PC-9 (cell line): ENCODE results near the gene MFSD11. TPM values are rescaled to one million over a fixed set of nuclear protein-coding genes. Genes with fewer than 3 reads are reported as not detected.
"Not testable (repeated sequence)": the region's sequence is repeated elsewhere in the genome, so short reads cannot be mapped to it uniquely, and the experiment has no call there.

Source experiments
- BruUV-seq: library from RNA; stranded (reverse); fragments of 400-500 nt; replicated peaks from 2 replicates; lab custom pipeline; 2021; lab: Mats Ljungman, UMichigan
- CTCF ChIA-PET: fragments of 300-600 bp; sonication (Branson Sonifier 250); formaldehyde crosslinking; loops from one replicate; lab custom pipeline; 2022; ENCODE audit warnings: antibody characterized with exemption; lab: Charles Lee
- POLR2A ChIA-PET: fragments of 300-600 bp; sonication (Branson Sonifier 250); formaldehyde crosslinking; loops from one replicate; lab custom pipeline; 2022; ENCODE audit warnings: antibody characterized with exemption; ENCODE audit not compliant: unreplicated experiment; lab: Charles Lee
- DNase-seq, 2 experiments: peaks; one replicate each; pipeline versions ENCODE4 v3.0.0 to v3.0.0-alpha.2; 2015 to 2022; ENCODE audit warnings: mixed read lengths in 1 of 2
- H2AFZ ChIP-seq: fragments of 200-600 bp; sonication (generic); 2 replicates; pipeline ENCODE4 v1.8.1; 2017; ENCODE audit warnings: antibody characterized with exemption
- H3F3A ChIP-seq: fragments of 200-600 bp; sonication (generic); 2 replicates; pipeline ENCODE4 v1.8.1; 2017; ENCODE audit warnings: antibody characterized with exemption, mild to moderate bottlenecking, low read depth; ENCODE audit not compliant: insufficient read depth
- H3K27ac ChIP-seq: fragments of 200-600 bp; sonication (generic); 2 replicates; pipeline ENCODE4 v1.6.1; 2016; ENCODE audit warnings: mixed run types
- H3K27me3 ChIP-seq: fragments of 200-600 bp; sonication (generic); 2 replicates; pipeline ENCODE4 v1.6.1; 2016; ENCODE audit warnings: low read depth, mixed run types; ENCODE audit not compliant: insufficient read depth
- H3K36me3 ChIP-seq: fragments of 200-600 bp; sonication (generic); 2 replicates; pipeline ENCODE4 v1.6.1; 2016; ENCODE audit warnings: low read depth, mixed run types
- H3K4me1 ChIP-seq: fragments of 200-600 bp; sonication (generic); replicated peaks from 2 replicates; pipeline ENCODE4 v1.6.1; 2016; ENCODE audit warnings: mixed run types; ENCODE audit not compliant: insufficient read depth
- H3K4me2 ChIP-seq: fragments of 200-600 bp; sonication (generic); 2 replicates; pipeline ENCODE4 v1.6.1; 2017; ENCODE audit warnings: mixed run types
- H3K4me3 ChIP-seq: fragments of 200-600 bp; sonication (generic); 2 replicates; pipeline ENCODE4 v1.6.1; 2016; ENCODE audit warnings: mixed run types
- H3K79me2 ChIP-seq: fragments of 200-600 bp; sonication (generic); 2 replicates; pipeline ENCODE4 v1.6.1; 2017; ENCODE audit warnings: low read depth, mixed run types
- H3K9me2 ChIP-seq: fragments of 200-600 bp; sonication (generic); 2 replicates; pipeline ENCODE4 v1.8.1; 2017; ENCODE audit warnings: mild to moderate bottlenecking; ENCODE audit not compliant: insufficient read depth
- H3K9me3 ChIP-seq: fragments of 200-600 bp; sonication (generic); 2 replicates; pipeline ENCODE4 v1.8.1; 2016; ENCODE audit warnings: low read depth; ENCODE audit not compliant: insufficient read depth
- H4K20me1 ChIP-seq: fragments of 200-600 bp; sonication (generic); 2 replicates; pipeline ENCODE4 v1.8.1; 2017; ENCODE audit not compliant: insufficient read depth
- EZH2 ChIP-seq: fragments of 200-600 bp; sonication (generic); IDR thresholded peaks from 2 replicates; pipeline ENCODE4 v1.8.0; 2017; ENCODE audit warnings: antibody characterized with exemption, low read depth
- intact Hi-C: fragments of 100-400 bp; cut with micrococcal nuclease; formaldehyde crosslinking; loops from one replicate; pipeline ENCODE4 v1.10.0; 2022; ENCODE audit not compliant: unreplicated experiment
- total RNA-seq: library from RNA; stranded (reverse); gene quantifications from 2 replicates; pipeline ENCODE4 v1.2.3, GENCODE V29; 2021
- TF ChIP-seq, protein P1 (sequence below): fragments of 200-600 bp; sonication (generic); conservative IDR thresholded peaks from 2 replicates; pipeline ENCODE4 v1.6.1; 2017; ENCODE audit warnings: mixed run types, antibody characterized with exemption, mild to moderate bottlenecking, moderate library complexity

MFSD11 gene
- total RNA-seq, 1 experiment from 2014 or later, result 47.3 TPM

DNA sequence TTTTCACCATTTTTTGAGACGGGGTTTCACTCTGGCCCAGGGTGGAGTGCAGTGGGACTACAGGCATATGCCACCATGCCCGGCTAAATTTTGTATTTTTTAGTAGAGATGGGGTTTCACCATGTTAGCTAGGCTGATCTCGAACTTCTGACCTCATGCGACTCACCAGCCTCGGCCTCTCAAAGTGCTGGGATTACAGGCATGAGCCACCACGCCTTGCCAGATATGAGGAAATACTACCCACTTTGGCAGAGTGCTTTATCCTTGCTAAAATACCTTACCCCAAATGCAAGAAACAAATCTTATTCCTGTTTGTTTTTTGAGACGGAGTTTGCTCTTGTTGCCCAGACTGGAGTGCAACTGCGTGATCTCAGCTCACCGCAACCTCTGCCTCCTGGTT lies 67.4 kb downstream of the MFSD11 start:
- H2AFZ ChIP-seq, result no peak overlapping the region
- no peaks in the 10 kb centered on the region for H3K9me3 ChIP-seq
- CTCF ChIA-PET, result no interaction called here
- H3K79me2 ChIP-seq, result no peaks in the 10 kb centered on the region
- H3F3A ChIP-seq, result no peaks in the 10 kb centered on the region
- TF ChIP-seq, protein P1, sequence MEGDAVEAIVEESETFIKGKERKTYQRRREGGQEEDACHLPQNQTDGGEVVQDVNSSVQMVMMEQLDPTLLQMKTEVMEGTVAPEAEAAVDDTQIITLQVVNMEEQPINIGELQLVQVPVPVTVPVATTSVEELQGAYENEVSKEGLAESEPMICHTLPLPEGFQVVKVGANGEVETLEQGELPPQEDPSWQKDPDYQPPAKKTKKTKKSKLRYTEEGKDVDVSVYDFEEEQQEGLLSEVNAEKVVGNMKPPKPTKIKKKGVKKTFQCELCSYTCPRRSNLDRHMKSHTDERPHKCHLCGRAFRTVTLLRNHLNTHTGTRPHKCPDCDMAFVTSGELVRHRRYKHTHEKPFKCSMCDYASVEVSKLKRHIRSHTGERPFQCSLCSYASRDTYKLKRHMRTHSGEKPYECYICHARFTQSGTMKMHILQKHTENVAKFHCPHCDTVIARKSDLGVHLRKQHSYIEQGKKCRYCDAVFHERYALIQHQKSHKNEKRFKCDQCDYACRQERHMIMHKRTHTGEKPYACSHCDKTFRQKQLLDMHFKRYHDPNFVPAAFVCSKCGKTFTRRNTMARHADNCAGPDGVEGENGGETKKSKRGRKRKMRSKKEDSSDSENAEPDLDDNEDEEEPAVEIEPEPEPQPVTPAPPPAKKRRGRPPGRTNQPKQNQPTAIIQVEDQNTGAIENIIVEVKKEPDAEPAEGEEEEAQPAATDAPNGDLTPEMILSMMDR, result no peak
- no peak for TF ChIP-seq EZH2
- H4K20me1 ChIP-seq, result no peaks in the 10 kb centered on the region
- peak; percentile 15 to 42 for DNase-seq
- no peaks in the 10 kb centered on the region for H3K36me3 ChIP-seq
- H3K4me2 ChIP-seq, result no peak overlapping the region
- H3K4me1 ChIP-seq, result no peaks in the 10 kb centered on the region
- intact Hi-C loops, result no loop called here
- no peak overlapping the region for H3K4me3 ChIP-seq
- no peaks in the 10 kb centered on the region for H3K27me3 ChIP-seq
- no peak overlapping the region for H3K27ac ChIP-seq
- H3K9me2 ChIP-seq, result no peaks in the 10 kb centered on the region
- POLR2A ChIA-PET, result no interaction called here
- BruUV-seq, result no TSS peak

- DNase-seq, H3K4me2 ChIP-seq, intact Hi-C loops, H2AFZ ChIP-seq, H3F3A ChIP-seq, CTCF ChIA-PET, H3K27me3 ChIP-seq, H3K9me2 ChIP-seq, BruUV-seq, H3K9me3 ChIP-seq, H3K79me2 ChIP-seq, H3K27ac ChIP-seq, H3K4me3 ChIP-seq, POLR2A ChIA-PET, H3K36me3 ChIP-seq, H4K20me1 ChIP-seq, H3K4me1 ChIP-seq: not testable (repeated sequence)
Observed at GRCh38 chr17:76806151-76806550, 68.2 kb downstream of the MFSD11 start.

GRCh38 chr17:76806767-76807166 lies 68.8 kb downstream of the MFSD11 start:
- POLR2A ChIA-PET, result interaction anchor here (0.7 kb wide), 1 partner anchor 23 kb away, joined by 4 read pairs; no protein-coding TSS in a partner anchor
- BruUV-seq, H3K27ac ChIP-seq, H3K4me1 ChIP-seq, H3K9me2 ChIP-seq, H3K9me3 ChIP-seq, H3K4me2 ChIP-seq, H3K79me2 ChIP-seq, H2AFZ ChIP-seq, H3K36me3 ChIP-seq, H3K27me3 ChIP-seq, H4K20me1 ChIP-seq, intact Hi-C loops, H3K4me3 ChIP-seq, CTCF ChIA-PET, DNase-seq, H3F3A ChIP-seq: not testable (repeated sequence)

DNA sequence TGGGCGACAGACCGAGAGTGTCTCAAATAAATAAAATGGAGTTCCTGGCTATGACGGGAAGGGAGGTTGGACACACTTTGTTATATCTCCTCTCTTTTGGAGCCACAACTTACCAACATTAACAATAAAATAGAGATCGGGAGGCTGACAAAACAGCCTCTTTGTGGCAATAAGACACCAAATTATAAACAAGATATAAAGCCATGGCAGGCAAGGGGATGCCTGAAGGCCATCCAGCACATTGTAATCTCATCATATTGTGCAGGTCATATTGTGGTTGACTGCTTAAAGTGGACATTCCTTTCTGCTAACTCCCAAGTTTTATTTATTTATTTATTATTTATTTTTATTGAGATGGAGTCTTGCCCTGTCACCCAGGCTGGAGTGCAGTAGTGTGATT lies 70.4 kb downstream of the MFSD11 start:
- CTCF ChIA-PET, result no interaction called here

More for the DNA sequence above, 70.4 kb downstream of the MFSD11 start:
- Histone ChIP-seq H3K79me2 (no peaks in the 10 kb centered on the region), H3K36me3 (no peaks in the 10 kb centered on the region), H3F3A (no peaks in the 10 kb centered on the region), H2AFZ (no peak overlapping the region), H3K27ac (no peak overlapping the region), H3K27me3 (no peaks in the 10 kb centered on the region), H3K9me2 (no peaks in the 10 kb centered on the region), H3K9me3 (no peaks in the 10 kb centered on the region), H3K4me3 (no peak overlapping the region), H3K4me1 (no peaks in the 10 kb centered on the region), H4K20me1 (no peaks in the 10 kb centered on the region), H3K4me2 (no peak overlapping the region)
- POLR2A ChIA-PET, result no interaction called here
- TF ChIP-seq, protein P1, result no peak
- TF ChIP-seq EZH2, result no peak
- intact Hi-C loops, result no loop called here
- DNase-seq, result no peak
- no TSS peak for BruUV-seq
